ENCODE results near the gene IRF3.

DNA sequence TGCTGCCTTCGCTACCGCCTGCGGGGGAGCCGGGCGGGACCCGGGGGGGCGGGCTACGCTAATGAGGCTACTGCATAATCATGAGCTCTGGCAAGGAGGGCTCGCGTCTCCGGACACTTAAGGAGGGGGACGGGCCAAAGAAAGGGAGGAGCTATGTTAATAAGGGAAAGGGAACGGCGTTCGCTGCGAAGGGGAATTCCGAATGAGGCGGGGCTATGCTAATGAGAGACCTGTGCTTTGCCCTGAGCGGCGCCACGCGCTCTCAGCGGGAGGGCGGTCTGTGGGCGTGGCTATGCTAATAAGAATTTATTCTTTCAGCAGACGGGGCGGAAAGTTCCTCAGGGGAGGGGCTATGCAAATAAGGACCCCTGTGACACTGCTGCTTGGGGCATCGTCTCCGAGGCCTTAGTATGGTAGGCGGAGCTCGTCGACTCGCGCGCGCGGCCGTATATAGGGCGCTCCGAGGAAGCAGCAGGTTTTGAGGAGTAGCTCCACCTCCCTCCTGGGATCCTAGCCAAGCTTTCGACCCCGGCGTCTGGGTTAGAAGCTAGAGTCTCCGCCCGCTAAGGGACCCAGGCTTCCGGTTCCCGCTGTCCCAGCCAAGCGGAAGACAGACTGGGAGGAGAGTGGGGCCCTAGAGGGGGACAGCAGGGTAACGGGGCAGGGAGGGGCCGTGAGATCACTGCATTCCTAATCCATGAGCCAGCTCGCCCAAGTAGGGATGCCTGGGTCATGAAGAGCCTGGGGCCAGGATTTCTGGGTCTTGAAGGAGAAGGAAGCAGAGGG lies 25.4 kb downstream of the IRF3 start, which contains the start of gene RRAS:
- TF ChIP-seq, protein P1, sequence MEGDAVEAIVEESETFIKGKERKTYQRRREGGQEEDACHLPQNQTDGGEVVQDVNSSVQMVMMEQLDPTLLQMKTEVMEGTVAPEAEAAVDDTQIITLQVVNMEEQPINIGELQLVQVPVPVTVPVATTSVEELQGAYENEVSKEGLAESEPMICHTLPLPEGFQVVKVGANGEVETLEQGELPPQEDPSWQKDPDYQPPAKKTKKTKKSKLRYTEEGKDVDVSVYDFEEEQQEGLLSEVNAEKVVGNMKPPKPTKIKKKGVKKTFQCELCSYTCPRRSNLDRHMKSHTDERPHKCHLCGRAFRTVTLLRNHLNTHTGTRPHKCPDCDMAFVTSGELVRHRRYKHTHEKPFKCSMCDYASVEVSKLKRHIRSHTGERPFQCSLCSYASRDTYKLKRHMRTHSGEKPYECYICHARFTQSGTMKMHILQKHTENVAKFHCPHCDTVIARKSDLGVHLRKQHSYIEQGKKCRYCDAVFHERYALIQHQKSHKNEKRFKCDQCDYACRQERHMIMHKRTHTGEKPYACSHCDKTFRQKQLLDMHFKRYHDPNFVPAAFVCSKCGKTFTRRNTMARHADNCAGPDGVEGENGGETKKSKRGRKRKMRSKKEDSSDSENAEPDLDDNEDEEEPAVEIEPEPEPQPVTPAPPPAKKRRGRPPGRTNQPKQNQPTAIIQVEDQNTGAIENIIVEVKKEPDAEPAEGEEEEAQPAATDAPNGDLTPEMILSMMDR (IDR thresholded peaks at IDR 0.05): no peak
- TF ChIP-seq ZFX (IDR thresholded peaks at IDR 0.05; ENCODE audit: borderline replicate concordance): no peak
